ENCODE results near the gene COL27A1.

COL27A1 gene

DNA sequence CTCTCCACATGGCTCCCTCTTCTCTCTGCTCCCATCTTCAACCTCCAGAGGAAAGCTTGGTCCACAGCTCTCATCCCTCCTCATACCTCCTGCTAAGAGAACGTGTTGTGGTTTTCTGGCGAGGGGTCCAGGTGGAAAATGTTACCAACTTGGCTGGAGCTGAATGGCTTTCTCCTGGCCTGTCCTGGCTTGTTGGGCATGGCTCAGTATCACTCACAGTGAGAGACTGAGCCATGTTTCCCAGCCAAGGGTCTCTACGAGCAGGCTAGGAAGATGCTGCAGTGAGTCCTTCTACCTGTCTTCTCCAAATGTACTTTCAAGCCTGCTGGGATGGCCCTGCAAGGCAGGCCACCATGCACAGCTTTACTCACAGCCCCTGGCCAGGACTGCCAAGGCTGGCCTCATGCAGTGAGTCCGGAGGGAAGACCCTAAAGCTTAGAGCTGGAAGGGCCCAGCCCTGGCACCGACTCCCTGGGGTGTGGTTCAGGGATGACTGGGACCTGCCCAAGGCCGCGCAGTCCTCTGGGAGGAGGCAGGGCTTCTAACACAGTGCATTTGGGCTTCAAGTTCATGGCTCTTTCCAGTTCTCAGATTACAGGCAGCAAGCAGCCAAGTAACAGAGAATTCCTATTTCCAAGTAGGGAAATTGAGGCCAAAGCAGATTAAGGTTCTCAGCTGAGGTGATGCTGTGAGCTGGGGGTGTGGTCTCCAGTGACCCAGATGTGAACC, 59.5 kb downstream of the COL27A1 start:
- peaks cover 72% of the 10 kb centered on the region for H3K36me3 ChIP-seq (ENCODE audit: control insufficient read depth, insufficient read depth, low read length, severe bottlenecking)
- peak; percentile 22 for DNase-seq (ENCODE audit: low read depth)
- H3K4me3 ChIP-seq (ENCODE audit: low read length), result no peak overlapping the region
- no peaks in the 10 kb centered on the region for H3K9me3 ChIP-seq (ENCODE audit: control insufficient read depth, low read length)
- H3K9ac ChIP-seq (ENCODE audit: low read length), result no peak overlapping the region
- H3K27me3 ChIP-seq (replicated peaks; ENCODE audit: control insufficient read depth, insufficient read depth, low read length), result no peaks in the 10 kb centered on the region
- peaks cover 11% of the 10 kb centered on the region for H3K4me1 ChIP-seq (ENCODE audit: control insufficient read depth, insufficient read depth, low read length)

DNA sequence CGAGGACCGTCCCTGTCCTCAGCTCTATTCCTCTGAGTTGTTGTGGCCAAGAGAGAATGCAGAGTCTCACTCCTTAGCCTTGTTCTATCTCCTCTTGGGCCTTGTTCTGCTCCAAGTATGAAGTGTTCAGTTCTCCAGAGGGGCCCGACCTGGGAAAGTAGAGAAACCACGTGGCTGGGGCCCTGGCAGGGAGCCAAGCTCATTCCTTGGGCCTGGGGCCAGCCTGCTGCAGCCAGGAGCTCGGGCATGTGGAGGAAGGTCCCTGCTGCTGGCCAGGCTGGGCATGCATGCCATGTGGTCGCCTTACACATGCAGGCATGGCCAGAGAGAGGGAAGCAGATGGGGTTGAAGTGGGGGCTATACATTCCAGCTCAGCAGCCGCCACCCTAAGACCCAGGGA, 60.7 kb downstream of the COL27A1 start:
- H3K27me3 ChIP-seq (replicated peaks; ENCODE audit: control insufficient read depth, insufficient read depth, low read length), result no peaks in the 10 kb centered on the region
- H3K4me1 ChIP-seq (ENCODE audit: control insufficient read depth, insufficient read depth, low read length), result peaks cover 11% of the 10 kb centered on the region
- H3K36me3 ChIP-seq (ENCODE audit: control insufficient read depth, insufficient read depth, low read length, severe bottlenecking), result peaks cover 68% of the 10 kb centered on the region
- no peak overlapping the region for H3K9ac ChIP-seq (ENCODE audit: low read length)
- peak; percentile 78 for DNase-seq (ENCODE audit: low read depth)
- no peaks in the 10 kb centered on the region for H3K9me3 ChIP-seq (ENCODE audit: control insufficient read depth, low read length)
- H3K4me3 ChIP-seq (ENCODE audit: low read length), result no peak overlapping the region

DNA sequence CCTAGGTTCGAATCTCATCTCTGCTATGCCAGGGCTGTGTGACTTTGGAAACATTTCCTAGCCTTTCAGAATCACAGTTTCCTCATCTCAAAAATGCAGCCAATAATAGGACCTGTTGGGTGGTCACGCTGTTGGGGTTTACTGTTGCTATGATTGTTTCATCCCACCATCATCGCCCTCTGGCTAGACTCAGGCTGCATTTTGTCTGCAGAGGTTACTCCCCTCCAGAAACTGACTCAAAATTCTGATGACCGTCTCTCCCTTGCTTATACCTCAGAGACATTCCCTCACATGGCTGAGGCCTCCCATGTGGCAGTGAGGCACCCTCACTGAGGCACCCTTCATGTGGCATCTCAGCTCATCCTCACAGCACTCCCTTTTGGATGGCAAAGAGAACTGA, 61.6 kb downstream of the COL27A1 start:
- Histone ChIP-seq H3K9ac (ENCODE audit: low read length) (no peak overlapping the region), H3K36me3 (ENCODE audit: control insufficient read depth, insufficient read depth, low read length, severe bottlenecking) (peaks cover 66% of the 10 kb centered on the region), H3K4me1 (ENCODE audit: control insufficient read depth, insufficient read depth, low read length) (peaks cover 11% of the 10 kb centered on the region), H3K9me3 (ENCODE audit: control insufficient read depth, low read length) (no peaks in the 10 kb centered on the region), H3K4me3 (ENCODE audit: low read length) (no peak overlapping the region), H3K27me3 (replicated peaks; ENCODE audit: control insufficient read depth, insufficient read depth, low read length) (no peaks in the 10 kb centered on the region)
- DNase-seq (ENCODE audit: low read depth), result peak; percentile 26

- Histone ChIP-seq H3K27me3 (replicated peaks; ENCODE audit: control insufficient read depth, insufficient read depth, low read length) (no peaks in the 10 kb centered on the region), H3K36me3 (ENCODE audit: control insufficient read depth, insufficient read depth, low read length, severe bottlenecking) (peaks cover 62% of the 10 kb centered on the region), H3K4me1 (ENCODE audit: control insufficient read depth, insufficient read depth, low read length) (peaks cover 11% of the 10 kb centered on the region), H3K9me3 (ENCODE audit: control insufficient read depth, low read length) (no peaks in the 10 kb centered on the region), H3K9ac (ENCODE audit: low read length) (no peak overlapping the region), H3K4me3 (ENCODE audit: low read length) (no peak overlapping the region)
- peak; percentile 56 for DNase-seq (ENCODE audit: low read depth)
Observed at GRCh38 chr9:114218264-114219120, 63.2 kb downstream of the COL27A1 start.

GRCh38 chr9:114220061-114220541, 64.8 kb downstream of the COL27A1 start:
- Histone ChIP-seq H3K9ac (ENCODE audit: low read length) (no peak overlapping the region), H3K4me3 (ENCODE audit: low read length) (no peak overlapping the region), H3K4me1 (ENCODE audit: control insufficient read depth, insufficient read depth, low read length) (peaks cover 20% of the 10 kb centered on the region), H3K36me3 (ENCODE audit: control insufficient read depth, insufficient read depth, low read length, severe bottlenecking) (peaks cover 51% of the 10 kb centered on the region), H3K9me3 (ENCODE audit: control insufficient read depth, low read length) (no peaks in the 10 kb centered on the region), H3K27me3 (replicated peaks; ENCODE audit: control insufficient read depth, insufficient read depth, low read length) (no peaks in the 10 kb centered on the region)
- DNase-seq (ENCODE audit: low read depth), result no peak

DNA sequence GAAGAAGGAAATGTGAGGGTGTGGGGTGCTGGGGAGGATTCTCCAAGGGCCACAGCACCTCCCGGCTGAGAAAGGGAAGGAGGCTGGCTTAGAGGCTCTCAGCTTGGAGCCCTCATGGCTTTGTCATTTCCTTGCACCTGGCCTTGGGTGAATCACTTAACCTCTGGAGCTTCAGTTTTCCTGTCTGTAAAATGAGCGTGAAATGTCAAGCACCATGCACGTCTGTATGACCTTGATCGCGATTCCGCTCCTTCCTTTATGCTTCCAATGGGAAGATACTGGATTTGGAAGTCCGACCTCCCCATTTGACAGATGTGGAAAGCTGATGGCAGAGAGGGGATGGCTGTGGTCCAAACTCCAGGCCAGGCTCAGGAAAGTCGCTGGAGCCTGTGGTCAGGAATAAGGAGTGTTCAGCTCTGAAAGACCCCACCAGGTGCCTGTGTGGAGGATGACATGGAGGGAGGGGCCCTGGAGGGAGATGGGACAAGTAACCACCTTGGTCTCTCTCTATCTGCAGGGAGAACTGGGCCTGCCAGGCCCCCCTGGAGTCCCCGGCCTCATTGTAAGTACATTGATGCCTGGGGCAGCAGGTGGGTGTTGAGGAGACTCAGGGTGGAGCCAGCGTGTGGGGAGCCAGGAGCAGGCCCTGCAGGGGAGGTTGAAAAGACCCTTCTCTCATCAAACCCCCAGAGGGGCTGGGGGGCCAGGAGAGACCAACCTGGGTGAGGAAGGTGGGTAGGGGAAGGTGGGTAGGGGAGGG, 66.5 kb downstream of the COL27A1 start:
- H3K4me3 ChIP-seq (ENCODE audit: low read length), result no peak overlapping the region
- no peaks in the 10 kb centered on the region for H3K27me3 ChIP-seq (replicated peaks; ENCODE audit: control insufficient read depth, insufficient read depth, low read length)
- H3K9me3 ChIP-seq (ENCODE audit: control insufficient read depth, low read length), result no peaks in the 10 kb centered on the region
- no peak overlapping the region for H3K9ac ChIP-seq (ENCODE audit: low read length)
- no peak for DNase-seq (ENCODE audit: low read depth)
- peaks cover 23% of the 10 kb centered on the region for H3K4me1 ChIP-seq (ENCODE audit: control insufficient read depth, insufficient read depth, low read length)
- H3K36me3 ChIP-seq (ENCODE audit: control insufficient read depth, insufficient read depth, low read length, severe bottlenecking), result peaks cover 47% of the 10 kb centered on the region

DNA sequence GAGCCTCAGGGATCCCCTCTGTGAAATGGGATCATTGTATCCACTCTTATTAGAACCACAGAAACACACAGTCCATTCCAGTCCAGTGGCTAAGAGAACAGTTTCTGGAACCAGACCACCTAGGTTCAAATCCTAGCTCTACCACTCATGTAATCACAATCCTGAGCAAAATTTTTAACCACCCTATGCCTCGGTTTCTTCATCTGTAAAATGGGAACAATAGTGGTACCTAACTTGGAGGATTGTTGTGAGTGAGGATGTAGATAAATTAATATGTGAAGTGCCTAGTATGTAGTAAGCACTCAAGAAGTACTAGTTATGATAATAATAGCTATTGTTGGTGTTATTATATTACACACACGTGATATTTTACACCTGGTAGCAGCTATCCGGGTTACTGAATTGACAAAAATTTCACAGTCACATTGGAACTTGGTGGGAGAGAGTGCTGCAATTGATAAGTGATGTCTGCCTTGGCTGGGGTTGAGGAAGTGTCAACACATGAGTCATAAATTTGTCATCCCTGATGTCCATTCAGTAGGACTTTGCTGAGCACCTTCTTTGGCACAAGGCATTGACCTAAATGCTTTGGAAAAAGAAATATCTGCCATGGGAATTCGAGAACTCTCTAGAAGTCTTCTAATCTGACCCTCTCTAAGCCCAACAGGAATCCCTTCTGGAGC, 68.4 kb downstream of the COL27A1 start:
- Histone ChIP-seq H3K9me3 (ENCODE audit: control insufficient read depth, low read length) (no peaks in the 10 kb centered on the region), H3K4me3 (ENCODE audit: low read length) (no peak overlapping the region), H3K36me3 (ENCODE audit: control insufficient read depth, insufficient read depth, low read length, severe bottlenecking) (peaks cover 34% of the 10 kb centered on the region), H3K4me1 (ENCODE audit: control insufficient read depth, insufficient read depth, low read length) (peaks cover 23% of the 10 kb centered on the region), H3K9ac (ENCODE audit: low read length) (no peak overlapping the region), H3K27me3 (replicated peaks; ENCODE audit: control insufficient read depth, insufficient read depth, low read length) (no peaks in the 10 kb centered on the region)
- peak; percentile 27 for DNase-seq (ENCODE audit: low read depth)

DNA sequence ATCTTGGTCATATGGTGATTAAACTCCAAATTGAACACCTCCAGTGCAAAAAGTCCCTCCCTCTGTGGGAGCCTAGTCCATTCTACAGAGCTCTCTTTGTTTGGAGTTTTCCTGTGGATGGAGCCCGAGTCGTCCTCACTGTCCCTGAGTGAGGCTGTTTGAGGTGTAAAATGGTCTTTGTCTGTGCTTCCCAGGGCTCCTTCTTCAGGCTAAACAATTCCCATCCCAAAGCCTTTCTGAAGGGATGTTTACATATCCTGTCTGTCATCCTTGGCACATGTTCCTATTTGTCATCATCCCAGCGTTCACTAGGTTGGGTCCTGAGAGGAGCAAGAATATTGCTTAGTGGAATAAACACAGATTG, 68.9 kb downstream of the COL27A1 start:
- DNase-seq (ENCODE audit: low read depth), result peak; percentile 19
- H3K4me1 ChIP-seq (ENCODE audit: control insufficient read depth, insufficient read depth, low read length), result peaks cover 23% of the 10 kb centered on the region
- no peaks in the 10 kb centered on the region for H3K9me3 ChIP-seq (ENCODE audit: control insufficient read depth, low read length)
- H3K9ac ChIP-seq (ENCODE audit: low read length), result no peak overlapping the region
- peaks cover 32% of the 10 kb centered on the region for H3K36me3 ChIP-seq (ENCODE audit: control insufficient read depth, insufficient read depth, low read length, severe bottlenecking)
- H3K4me3 ChIP-seq (ENCODE audit: low read length), result no peak overlapping the region
- H3K27me3 ChIP-seq (replicated peaks; ENCODE audit: control insufficient read depth, insufficient read depth, low read length), result no peaks in the 10 kb centered on the region

GRCh38 chr9:114225561-114226212, 70.3 kb downstream of the COL27A1 start:
- peaks cover 19% of the 10 kb centered on the region for H3K36me3 ChIP-seq (ENCODE audit: control insufficient read depth, insufficient read depth, low read length, severe bottlenecking)
- no peak overlapping the region for H3K4me3 ChIP-seq (ENCODE audit: low read length)
- H3K9ac ChIP-seq (ENCODE audit: low read length), result peak overlapping the region; percentile 16
- peaks cover 23% of the 10 kb centered on the region for H3K4me1 ChIP-seq (ENCODE audit: control insufficient read depth, insufficient read depth, low read length)
- DNase-seq (ENCODE audit: low read depth), result no peak
- no peaks in the 10 kb centered on the region for H3K9me3 ChIP-seq (ENCODE audit: control insufficient read depth, low read length)
- no peaks in the 10 kb centered on the region for H3K27me3 ChIP-seq (replicated peaks; ENCODE audit: control insufficient read depth, insufficient read depth, low read length)

DNA sequence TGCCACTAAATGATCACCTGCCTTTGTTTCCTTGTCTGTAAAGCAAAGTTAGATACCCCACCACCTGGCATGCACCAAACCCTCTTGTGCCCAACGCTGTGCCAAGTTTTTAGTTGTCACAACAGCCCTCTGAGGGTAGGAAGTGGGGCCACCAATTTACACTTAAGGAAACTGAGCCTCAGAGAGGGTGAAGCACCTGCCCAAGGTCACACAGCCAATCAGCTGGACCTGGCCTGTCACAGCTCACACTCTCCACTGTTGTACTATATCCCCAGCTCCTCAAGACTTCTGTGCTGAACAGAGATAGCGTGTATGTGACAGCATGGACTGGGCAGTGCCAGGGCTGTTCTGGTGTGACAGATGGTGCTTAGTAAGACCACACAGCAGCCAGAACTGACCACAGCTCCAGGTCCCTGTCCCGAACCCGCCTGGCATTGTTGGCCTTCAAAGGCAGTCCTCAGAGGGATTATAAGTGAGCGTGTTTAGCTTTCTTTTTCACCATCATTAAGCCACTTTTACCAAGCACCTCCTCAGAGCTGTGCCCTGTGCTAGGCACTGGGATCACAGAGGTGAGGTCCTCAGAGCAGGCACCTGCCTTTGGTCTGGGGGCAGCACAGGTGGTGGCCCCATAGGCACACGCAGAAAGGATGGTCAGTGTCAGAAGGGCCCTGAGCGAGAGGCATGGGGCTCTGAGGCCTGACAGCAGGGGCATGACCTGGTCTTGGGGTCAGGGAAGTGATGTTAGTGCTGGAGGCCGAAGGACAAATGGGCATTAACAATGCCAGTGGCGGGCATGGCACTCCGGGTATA, 71.1 kb downstream of the COL27A1 start:
- peaks cover 14% of the 10 kb centered on the region for H3K36me3 ChIP-seq (ENCODE audit: control insufficient read depth, insufficient read depth, low read length, severe bottlenecking)
- DNase-seq (ENCODE audit: low read depth), result no peak
- no peaks in the 10 kb centered on the region for H3K27me3 ChIP-seq (replicated peaks; ENCODE audit: control insufficient read depth, insufficient read depth, low read length)
- peaks cover 23% of the 10 kb centered on the region for H3K4me1 ChIP-seq (ENCODE audit: control insufficient read depth, insufficient read depth, low read length)
- H3K9me3 ChIP-seq (ENCODE audit: control insufficient read depth, low read length), result no peaks in the 10 kb centered on the region
- no peak overlapping the region for H3K9ac ChIP-seq (ENCODE audit: low read length)
- H3K4me3 ChIP-seq (ENCODE audit: low read length), result no peak overlapping the region

Data from adipocyte (in vitro differentiated cells).